HG02678 (cell line): ENCODE data around the gene SPHK2.
"Not testable (repeated sequence)": the region's sequence is repeated elsewhere in the genome, so short reads cannot be mapped to it uniquely, and the experiment has no call there.

Experiments
- ATAC-seq: cut with Tn5 transposase; IDR thresholded peaks from one replicate; pipeline ENCODE4 v1.9.1; 2021; ENCODE audit warnings: mild to moderate bottlenecking, moderate library complexity; ENCODE audit not compliant: unreplicated experiment

The SPHK2 gene, protein sequence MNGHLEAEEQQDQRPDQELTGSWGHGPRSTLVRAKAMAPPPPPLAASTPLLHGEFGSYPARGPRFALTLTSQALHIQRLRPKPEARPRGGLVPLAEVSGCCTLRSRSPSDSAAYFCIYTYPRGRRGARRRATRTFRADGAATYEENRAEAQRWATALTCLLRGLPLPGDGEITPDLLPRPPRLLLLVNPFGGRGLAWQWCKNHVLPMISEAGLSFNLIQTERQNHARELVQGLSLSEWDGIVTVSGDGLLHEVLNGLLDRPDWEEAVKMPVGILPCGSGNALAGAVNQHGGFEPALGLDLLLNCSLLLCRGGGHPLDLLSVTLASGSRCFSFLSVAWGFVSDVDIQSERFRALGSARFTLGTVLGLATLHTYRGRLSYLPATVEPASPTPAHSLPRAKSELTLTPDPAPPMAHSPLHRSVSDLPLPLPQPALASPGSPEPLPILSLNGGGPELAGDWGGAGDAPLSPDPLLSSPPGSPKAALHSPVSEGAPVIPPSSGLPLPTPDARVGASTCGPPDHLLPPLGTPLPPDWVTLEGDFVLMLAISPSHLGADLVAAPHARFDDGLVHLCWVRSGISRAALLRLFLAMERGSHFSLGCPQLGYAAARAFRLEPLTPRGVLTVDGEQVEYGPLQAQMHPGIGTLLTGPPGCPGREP

DNA sequence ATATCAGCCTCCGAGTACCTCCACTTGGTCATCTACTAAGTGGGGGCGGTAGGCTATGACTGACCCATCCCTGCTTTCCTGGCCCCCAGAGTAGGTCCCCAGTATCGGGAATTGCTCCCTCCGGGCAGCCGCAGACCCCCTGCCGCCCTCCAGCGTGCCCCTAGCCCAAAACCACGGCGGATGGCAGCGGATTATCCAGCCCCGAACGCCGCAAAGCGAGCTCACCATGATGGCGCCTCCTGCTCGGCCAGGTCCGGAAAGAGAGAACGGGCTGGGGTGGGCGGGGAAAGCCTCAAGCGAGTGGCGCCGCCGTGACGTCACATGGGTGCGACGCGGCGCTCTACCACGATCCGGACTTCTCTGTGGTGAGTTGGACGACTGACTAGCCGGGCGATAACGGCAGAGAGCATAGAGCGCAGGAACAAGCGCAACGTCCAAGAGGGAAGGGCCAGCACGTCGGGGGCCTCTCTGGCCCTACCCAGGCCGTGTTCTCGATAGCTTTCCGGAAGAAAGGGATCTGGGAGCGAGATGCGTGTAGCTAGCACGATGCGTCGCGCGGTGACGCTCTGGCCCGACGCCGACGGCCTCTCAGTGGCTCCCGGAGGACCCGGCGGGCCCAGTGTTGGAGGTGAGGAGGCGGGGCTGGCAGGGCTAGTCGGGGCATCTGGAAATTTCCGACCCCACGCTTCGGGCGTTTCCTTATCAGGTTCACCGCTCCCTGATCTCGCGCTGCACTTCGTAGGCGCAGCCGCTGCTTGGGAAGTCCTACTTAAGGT is at the start of gene SPHK2, which contains the start of gene RPL18:
Gene SPHK2, plus strand, starts transcription at position 591 of the 776 bp plus-strand sequence. CDS start 1,009 bp downstream, outside the sequence.
Gene RPL18, minus strand, starts transcription at position 263 of the 776 bp plus-strand sequence. Its CDS starts 35 bp downstream, at position 228.
- peak; percentile 85 for ATAC-seq

GRCh38 chr19:48569814-48570213 is 49.5 kb upstream of the SPHK2 start:
- no peak for ATAC-seq

GRCh38 chr19:48571378-48572162 is 47.7 kb upstream of the SPHK2 start:
- ATAC-seq = no peak

- ATAC-seq = no peak
Observed at GRCh38 chr19:48573163-48573505, 46.2 kb upstream of the SPHK2 start.

DNA sequence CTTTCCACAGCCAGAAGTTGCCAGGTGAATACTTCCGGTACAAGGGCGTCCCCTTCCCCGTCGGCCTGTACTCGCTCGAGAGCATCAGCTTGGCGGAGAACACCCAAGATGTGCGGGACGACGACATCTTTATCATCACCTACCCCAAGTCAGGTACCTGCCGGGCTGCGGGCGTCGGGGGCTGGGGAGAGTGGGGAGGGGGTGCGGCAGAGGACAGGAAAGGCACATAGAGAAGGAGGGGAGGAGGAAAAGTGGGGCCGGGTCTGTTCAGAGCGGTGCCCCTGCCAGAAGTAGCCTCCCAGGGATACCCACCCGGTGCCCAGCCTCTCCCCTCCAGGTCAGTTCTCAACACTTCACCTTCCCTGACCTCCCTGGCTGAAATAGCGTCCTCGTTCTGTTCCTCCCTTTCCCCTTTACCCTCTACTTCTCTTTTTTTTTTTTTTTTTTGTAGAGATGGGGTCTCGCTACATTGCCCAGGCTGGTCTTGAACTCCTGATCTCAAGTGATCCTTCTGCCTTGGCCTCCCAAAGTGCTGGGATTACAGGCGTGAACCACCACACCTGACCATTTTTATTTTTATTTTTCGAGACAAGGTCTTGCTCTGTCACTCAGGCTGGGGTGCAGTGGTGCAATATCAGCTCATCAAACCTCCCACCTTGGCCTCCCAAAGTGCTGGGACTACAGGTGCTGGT is 43.2 kb upstream of the SPHK2 start:
- no peak for ATAC-seq

DNA sequence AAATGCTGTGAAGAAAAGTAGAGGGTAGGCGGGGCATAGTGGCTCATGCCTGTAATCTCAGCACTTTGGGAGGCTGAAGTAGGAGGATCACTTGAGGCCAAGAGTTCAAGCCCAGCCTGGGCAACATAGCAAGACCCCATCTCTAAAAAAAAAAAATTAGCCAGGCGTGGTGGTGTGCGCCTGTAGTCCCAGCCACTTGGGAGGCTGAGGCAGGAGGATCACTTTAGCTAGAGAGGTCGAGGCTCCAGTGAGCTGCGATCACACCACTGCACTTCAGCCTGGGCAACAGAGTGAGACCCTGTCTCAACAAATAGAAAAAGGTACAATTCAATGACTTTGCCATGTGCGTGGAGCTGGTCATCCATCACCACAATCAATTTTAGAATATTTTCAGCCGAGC is 41.4 kb upstream of the SPHK2 start:
- ATAC-seq = not testable (repeated sequence)

DNA sequence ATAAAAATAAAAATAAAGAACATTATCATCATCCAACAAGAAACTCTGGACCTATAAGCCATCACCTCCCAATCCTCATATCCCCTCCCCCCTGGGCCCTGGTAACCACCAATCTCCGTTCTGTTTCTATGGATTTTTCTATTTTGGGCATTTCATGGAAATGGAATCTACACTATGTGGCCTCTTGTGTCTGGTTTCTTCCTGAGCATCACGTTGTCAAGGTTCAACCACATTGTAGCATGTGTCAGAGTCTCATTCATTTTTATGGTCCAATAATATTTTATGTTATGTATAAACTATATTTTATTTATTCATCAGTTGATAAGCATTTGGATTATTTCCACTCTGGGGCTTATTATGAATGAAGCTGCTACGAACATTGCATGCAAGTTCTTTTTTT is 40.4 kb upstream of the SPHK2 start:
- ATAC-seq = no peak

GRCh38 chr19:48582168-48582567 is 37.1 kb upstream of the SPHK2 start:
- ATAC-seq = no peak

GRCh38 chr19:48587387-48587786 is 31.9 kb upstream of the SPHK2 start:
- ATAC-seq = no peak

GRCh38 chr19:48588670-48589401 is 30.5 kb upstream of the SPHK2 start:
- ATAC-seq = no peak

- no peak for ATAC-seq
Observed at GRCh38 chr19:48591021-48591420, 28.3 kb upstream of the SPHK2 start.

DNA sequence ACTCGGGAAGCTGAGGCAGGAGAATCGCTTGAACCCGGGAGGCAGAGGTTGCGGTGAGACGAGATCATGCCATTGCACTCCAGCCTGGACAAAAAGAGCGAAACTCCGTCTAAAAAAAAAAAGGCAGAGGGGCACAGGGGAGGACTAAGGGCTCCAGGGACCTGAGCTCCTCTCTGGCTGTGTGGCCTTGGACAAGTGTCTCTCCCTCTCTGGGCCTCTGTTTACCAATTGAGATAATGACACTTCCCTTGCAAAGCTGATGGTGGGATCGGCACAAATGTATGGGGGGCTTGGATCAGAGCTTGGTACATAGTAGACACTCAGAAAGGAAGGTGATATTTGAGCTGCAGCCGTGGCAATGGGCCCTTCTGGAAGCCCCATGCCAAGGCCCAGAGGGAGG is 24.1 kb upstream of the SPHK2 start:
- ATAC-seq = no peak

DNA sequence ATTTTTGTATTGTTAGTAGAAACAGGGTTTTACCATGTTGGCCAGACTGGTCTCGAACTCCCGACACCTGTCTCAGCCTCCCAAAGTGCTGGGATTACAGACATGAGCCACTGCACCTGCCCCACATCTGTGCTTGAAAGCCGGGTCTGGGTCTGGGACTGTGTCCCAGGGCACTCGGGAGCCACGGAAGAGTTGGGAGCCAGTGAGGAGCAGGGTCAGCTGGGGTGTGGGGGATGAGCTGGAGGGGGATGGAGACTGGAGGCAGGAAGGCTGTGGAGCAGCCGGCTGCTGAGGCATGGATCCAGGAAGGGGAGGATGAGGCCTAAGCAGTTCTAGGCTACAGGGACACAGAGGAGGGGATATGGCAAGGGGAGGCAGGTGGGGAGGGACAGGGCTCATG is 23.5 kb upstream of the SPHK2 start:
- ATAC-seq = no peak

- ATAC-seq = no peak
Observed at GRCh38 chr19:48596237-48596636, 23.1 kb upstream of the SPHK2 start.

- ATAC-seq = no peak
Observed at GRCh38 chr19:48596679-48597465, 22.4 kb upstream of the SPHK2 start.

DNA sequence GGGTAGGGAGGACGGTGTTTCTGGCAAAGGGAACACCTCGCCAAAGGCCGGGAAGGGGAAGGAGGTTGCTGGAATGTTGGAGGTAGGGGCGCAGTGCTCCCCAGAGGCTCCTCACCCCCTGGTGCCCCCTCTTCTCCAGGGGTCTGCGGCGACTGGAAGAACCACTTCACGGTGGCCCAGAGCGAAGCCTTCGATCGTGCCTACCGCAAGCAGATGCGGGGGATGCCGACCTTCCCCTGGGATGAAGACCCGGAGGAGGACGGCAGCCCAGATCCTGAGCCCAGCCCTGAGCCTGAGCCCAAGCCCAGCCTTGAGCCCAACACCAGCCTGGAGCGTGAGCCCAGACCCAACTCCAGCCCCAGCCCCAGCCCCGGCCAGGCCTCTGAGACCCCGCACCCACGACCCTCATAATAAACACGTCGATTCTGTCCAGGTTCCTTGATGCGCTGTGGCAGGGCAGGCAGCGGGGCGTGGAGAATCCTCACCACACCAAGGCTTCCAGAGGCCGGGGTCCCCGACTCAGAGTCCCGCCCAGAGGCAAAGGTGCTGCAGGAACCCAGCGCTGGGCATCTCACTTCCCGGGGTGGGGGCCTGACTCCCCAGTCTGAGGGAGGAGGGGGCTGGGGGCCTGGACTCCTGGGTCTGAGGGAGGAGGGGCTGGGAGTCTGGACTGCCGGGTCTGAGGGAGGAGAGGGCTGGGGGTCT is 20.2 kb upstream of the SPHK2 start:
- ATAC-seq = no peak

GRCh38 chr19:48600679-48601417 is 18.5 kb upstream of the SPHK2 start:
- no peak for ATAC-seq
